Measurements from ENCODE around the gene ACAP1.
A peak's percentile ranks its signal among the peaks of the same experiment; 100 is the strongest.

Gene ACAP1

GRCh38 chr17:7336240-7337175, at the start of gene ACAP1:
Gene ACAP1 (plus strand): TSS chr17:7336529. CDS start chr17:7336735, 206 bp downstream.
- peaks cover 9% of the 10 kb centered on the region for H3K36me3 Mint-ChIP-seq
- peak within 1 kb of the TSS; percentile 88 for H3K4me3 Mint-ChIP-seq
- H3K4me1 Mint-ChIP-seq: peaks cover 42% of the 10 kb centered on the region
- ATAC-seq (ENCODE audit: low read depth): peak; percentile 95
- DNase-seq (ENCODE audit: low spot score in 2 of 2): peak; percentile 60 to 61
- H3K27ac Mint-ChIP-seq: peak within 1 kb of the TSS; percentile 93
- no peaks in the 10 kb centered on the region for H3K9me3 Mint-ChIP-seq
- no peaks in the 10 kb centered on the region for H3K27me3 Mint-ChIP-seq

GRCh38 chr17:7289256-7290032, 46.9 kb upstream of the ACAP1 start:
- ATAC-seq (ENCODE audit: low read depth): no peak
- H3K27ac Mint-ChIP-seq: no peak overlapping the region
- H3K4me3 Mint-ChIP-seq: no peak overlapping the region
- no peak for DNase-seq (ENCODE audit: low spot score in 2 of 2)
- H3K9me3 Mint-ChIP-seq: no peaks in the 10 kb centered on the region
- no peaks in the 10 kb centered on the region for H3K36me3 Mint-ChIP-seq
- H3K4me1 Mint-ChIP-seq: peaks cover 3% of the 10 kb centered on the region
- H3K27me3 Mint-ChIP-seq: peaks cover 8% of the 10 kb centered on the region

- Mint-ChIP-seq H3K27me3 (peaks cover 10% of the 10 kb centered on the region), H3K9me3 (no peaks in the 10 kb centered on the region), H3K36me3 (no peaks in the 10 kb centered on the region), H3K4me1 (peaks cover 7% of the 10 kb centered on the region), H3K27ac (no peak overlapping the region), H3K4me3 (no peak overlapping the region)
- DNase-seq (ENCODE audit: low spot score in 2 of 2) (no peak), ATAC-seq (ENCODE audit: low read depth) (no peak)
These were observed 46.2 kb upstream of the ACAP1 start for GRCh38 chr17:7290166-7290565.

GRCh38 chr17:7290685-7291084, 45.6 kb upstream of the ACAP1 start:
- DNase-seq (ENCODE audit: low spot score in 2 of 2) (no peak), ATAC-seq (ENCODE audit: low read depth) (no peak)
- peaks cover 9% of the 10 kb centered on the region for H3K4me1 Mint-ChIP-seq
- no peak overlapping the region for H3K4me3 Mint-ChIP-seq
- no peaks in the 10 kb centered on the region for H3K36me3 Mint-ChIP-seq
- H3K27ac Mint-ChIP-seq: no peak overlapping the region
- no peaks in the 10 kb centered on the region for H3K9me3 Mint-ChIP-seq
- peaks cover 10% of the 10 kb centered on the region for H3K27me3 Mint-ChIP-seq

- H3K4me3 Mint-ChIP-seq: no peak overlapping the region
- H3K4me1 Mint-ChIP-seq: peaks cover 13% of the 10 kb centered on the region
- H3K9me3 Mint-ChIP-seq: no peaks in the 10 kb centered on the region
- H3K27ac Mint-ChIP-seq: no peak overlapping the region
- no peaks in the 10 kb centered on the region for H3K36me3 Mint-ChIP-seq
- ATAC-seq (ENCODE audit: low read depth) (no peak), DNase-seq (ENCODE audit: low spot score in 2 of 2) (no peak)
- H3K27me3 Mint-ChIP-seq: peaks cover 15% of the 10 kb centered on the region
These were observed 44.1 kb upstream of the ACAP1 start for GRCh38 chr17:7292194-7292593.

GRCh38 chr17:7292729-7293128, 43.6 kb upstream of the ACAP1 start:
- Mint-ChIP-seq H3K27me3 (peaks cover 14% of the 10 kb centered on the region), H3K4me1 (peaks cover 13% of the 10 kb centered on the region), H3K9me3 (no peaks in the 10 kb centered on the region), H3K27ac (no peak overlapping the region), H3K36me3 (no peaks in the 10 kb centered on the region), H3K4me3 (no peak overlapping the region)
- no peak for ATAC-seq (ENCODE audit: low read depth)
- DNase-seq (ENCODE audit: low spot score in 2 of 2): no peak

GRCh38 chr17:7293159-7293558, 43.2 kb upstream of the ACAP1 start:
- DNase-seq (ENCODE audit: low spot score in 2 of 2): no peak
- H3K4me1 Mint-ChIP-seq: peaks cover 13% of the 10 kb centered on the region
- ATAC-seq (ENCODE audit: low read depth): no peak
- H3K9me3 Mint-ChIP-seq: no peaks in the 10 kb centered on the region
- H3K36me3 Mint-ChIP-seq: no peaks in the 10 kb centered on the region
- H3K27me3 Mint-ChIP-seq: peaks cover 11% of the 10 kb centered on the region
- H3K4me3 Mint-ChIP-seq: no peak overlapping the region
- H3K27ac Mint-ChIP-seq: no peak overlapping the region

GRCh38 chr17:7293816-7294613, 42.3 kb upstream of the ACAP1 start:
- no peaks in the 10 kb centered on the region for H3K9me3 Mint-ChIP-seq
- DNase-seq (ENCODE audit: low spot score in 2 of 2) (no peak), ATAC-seq (ENCODE audit: low read depth) (peak; percentile 5)
- H3K36me3 Mint-ChIP-seq: no peaks in the 10 kb centered on the region
- no peak overlapping the region for H3K27ac Mint-ChIP-seq
- peaks cover 13% of the 10 kb centered on the region for H3K4me1 Mint-ChIP-seq
- H3K4me3 Mint-ChIP-seq: peak overlapping the region; percentile 21
- peaks cover 8% of the 10 kb centered on the region for H3K27me3 Mint-ChIP-seq

GRCh38 chr17:7294614-7295153, 41.6 kb upstream of the ACAP1 start, which contains the start of gene YBX2:
Gene YBX2 (minus strand): TSS chr17:7294639. CDS start chr17:7294500, 139 bp downstream.
- Mint-ChIP-seq H3K4me3 (peak within 1 kb of the TSS; percentile 87), H3K27me3 (peaks cover 8% of the 10 kb centered on the region), H3K27ac (no peak within 1 kb of the TSS), H3K4me1 (peaks cover 13% of the 10 kb centered on the region), H3K9me3 (no peaks in the 10 kb centered on the region), H3K36me3 (no peaks in the 10 kb centered on the region)
- DNase-seq (ENCODE audit: low spot score in 2 of 2) (peak; percentile 49 to 56), ATAC-seq (ENCODE audit: low read depth) (peak; percentile 76)

GRCh38 chr17:7295230-7296180, 40.8 kb upstream of the ACAP1 start:
- Mint-ChIP-seq H3K36me3 (no peaks in the 10 kb centered on the region), H3K4me3 (peak overlapping the region; percentile 87), H3K4me1 (peaks cover 13% of the 10 kb centered on the region), H3K27me3 (peaks cover 10% of the 10 kb centered on the region), H3K9me3 (no peaks in the 10 kb centered on the region), H3K27ac (no peak overlapping the region)
- DNase-seq (ENCODE audit: low spot score in 2 of 2): no peak
- peak; percentile 24 for ATAC-seq (ENCODE audit: low read depth)

- H3K4me3 Mint-ChIP-seq: peak overlapping the region; percentile 21
- peaks cover 10% of the 10 kb centered on the region for H3K27me3 Mint-ChIP-seq
- H3K9me3 Mint-ChIP-seq: no peaks in the 10 kb centered on the region
- peak; percentile 72 to 76 for DNase-seq (ENCODE audit: low spot score in 2 of 2)
- H3K36me3 Mint-ChIP-seq: no peaks in the 10 kb centered on the region
- H3K4me1 Mint-ChIP-seq: peaks cover 13% of the 10 kb centered on the region
- no peak overlapping the region for H3K27ac Mint-ChIP-seq
- ATAC-seq (ENCODE audit: low read depth): peak; percentile 31
These were observed 40.0 kb upstream of the ACAP1 start for GRCh38 chr17:7296189-7296861.

GRCh38 chr17:7304179-7304578, 32.1 kb upstream of the ACAP1 start:
- Mint-ChIP-seq H3K4me3 (no peak overlapping the region), H3K27ac (no peak overlapping the region), H3K36me3 (peaks cover 2% of the 10 kb centered on the region), H3K9me3 (no peaks in the 10 kb centered on the region), H3K27me3 (peaks cover 5% of the 10 kb centered on the region), H3K4me1 (peaks cover 2% of the 10 kb centered on the region)
- no peak for DNase-seq (ENCODE audit: low spot score in 2 of 2)
- ATAC-seq (ENCODE audit: low read depth): no peak
